ENCODE results near the gene ARSJ. TPM values are rescaled to one million over a fixed set of nuclear protein-coding genes. Genes with fewer than 3 reads are reported as not detected.

ARSJ gene
- total RNA-seq, 3 donors from 2014 or later (not counting 1 experiment from before 2014, with no cell fraction given), result 1.5 to 2.3 (median 1.5) TPM

- DNase-seq (no peak), ATAC-seq (no peak)
- no peaks in the 10 kb centered on the region for H3K9me3 ChIP-seq (ENCODE audit: control insufficient read depth, insufficient read depth, low read length)
- H3K9me3 Mint-ChIP-seq, result no peaks in the 10 kb centered on the region
- no peaks in the 10 kb centered on the region for H3K36me3 ChIP-seq (ENCODE audit: control insufficient read depth, insufficient read depth, low read length)
- intact Hi-C loops (cut with micrococcal nuclease), result no loop called here
- peaks cover 4% of the 10 kb centered on the region for H3K4me1 ChIP-seq (ENCODE audit: control insufficient read depth, insufficient read depth, low read length)
- H3K27me3 Mint-ChIP-seq (ENCODE audit: low read depth in 2 of 2), result peaks cover 0 to 18% of the 10 kb centered on the region in 2 donors
- H3K4me3 Mint-ChIP-seq, result no peak overlapping the region
- H3K4me1 Mint-ChIP-seq, result peaks cover 7 to 11% of the 10 kb centered on the region in 2 donors
- no peak overlapping the region for H3K27ac Mint-ChIP-seq
- no peak for TF ChIP-seq CTCF (IDR thresholded peaks at IDR 0.05)
- H3K36me3 Mint-ChIP-seq, result no peaks in the 10 kb centered on the region
- no peaks in the 10 kb centered on the region for H3K27me3 ChIP-seq (ENCODE audit: control insufficient read depth, insufficient read depth, low read length)
- no peak overlapping the region for H3K27ac ChIP-seq (ENCODE audit: low read length)
- H3K4me3 ChIP-seq (ENCODE audit: low read length), result no peak overlapping the region
- 100% methylated on average over 2 of the region's 2 CpGs for WGBS (ENCODE audit: insufficient coverage)
These were observed 112.8 kb downstream of the ARSJ start for GRCh38 chr4:113866611-113867010.

- Mint-ChIP-seq H3K4me1 (no peaks in the 10 kb centered on the region), H3K36me3 (no peaks in the 10 kb centered on the region), H3K27me3 (ENCODE audit: low read depth in 2 of 2) (peaks cover 0 to 12% of the 10 kb centered on the region in 2 donors), H3K9me3 (no peaks in the 10 kb centered on the region), H3K4me3 (no peak overlapping the region), H3K27ac (no peak overlapping the region)
- no peaks in the 10 kb centered on the region for H3K4me1 ChIP-seq (ENCODE audit: control insufficient read depth, insufficient read depth, low read length)
- DNase-seq (no peak), ATAC-seq (no peak)
- no CpG with 5 or more reads among the region's 1 CpG for WGBS (ENCODE audit: insufficient coverage)
- peaks cover 2% of the 10 kb centered on the region for H3K27me3 ChIP-seq (ENCODE audit: control insufficient read depth, insufficient read depth, low read length)
- no peaks in the 10 kb centered on the region for H3K9me3 ChIP-seq (ENCODE audit: control insufficient read depth, insufficient read depth, low read length)
- H3K4me3 ChIP-seq (ENCODE audit: low read length), result no peak overlapping the region
- no peak overlapping the region for H3K27ac ChIP-seq (ENCODE audit: low read length)
- no peaks in the 10 kb centered on the region for H3K36me3 ChIP-seq (ENCODE audit: control insufficient read depth, insufficient read depth, low read length)
- no peak for TF ChIP-seq CTCF (IDR thresholded peaks at IDR 0.05)
- intact Hi-C loops (cut with micrococcal nuclease), result no loop called here
These were observed 120.5 kb downstream of the ARSJ start for GRCh38 chr4:113858924-113859323.

- DNase-seq (no peak), ATAC-seq (no peak)
- Mint-ChIP-seq H3K4me1 (peaks cover 8 to 9% of the 10 kb centered on the region in 2 donors), H3K9me3 (peaks cover 0 to 2% of the 10 kb centered on the region in 2 donors), H3K36me3 (no peaks in the 10 kb centered on the region), H3K4me3 (no peak overlapping the region), H3K27me3 (ENCODE audit: low read depth in 2 of 2) (peaks cover 0 to 4% of the 10 kb centered on the region in 2 donors), H3K27ac (no peak overlapping the region)
- H3K4me1 ChIP-seq (ENCODE audit: control insufficient read depth, insufficient read depth, low read length), result no peaks in the 10 kb centered on the region
- intact Hi-C loops (cut with micrococcal nuclease), result no loop called here
- 98% methylated on average over 4 of the region's 5 CpGs for WGBS (ENCODE audit: insufficient coverage)
- no peak overlapping the region for H3K27ac ChIP-seq (ENCODE audit: low read length)
- H3K36me3 ChIP-seq (ENCODE audit: control insufficient read depth, insufficient read depth, low read length), result no peaks in the 10 kb centered on the region
- no peaks in the 10 kb centered on the region for H3K27me3 ChIP-seq (ENCODE audit: control insufficient read depth, insufficient read depth, low read length)
- no peaks in the 10 kb centered on the region for H3K9me3 ChIP-seq (ENCODE audit: control insufficient read depth, insufficient read depth, low read length)
- H3K4me3 ChIP-seq (ENCODE audit: low read length), result no peak overlapping the region
- no peak for TF ChIP-seq CTCF (IDR thresholded peaks at IDR 0.05)
These were observed 127.6 kb downstream of the ARSJ start for GRCh38 chr4:113851816-113852215.

Other genes with a start within 250 kb of the ARSJ start
- gene CAMK2D, start 217.9 kb downstream of the ARSJ start, total RNA-seq, result 10 to 100 TPM; 31.6 to 40.1 (median 34.5) TPM